GM12875 (cell line): ENCODE measurements around the gene RGL1.

Experiments used
- H3K4me3 ChIP-seq: one replicate; pipeline ENCODE4 v1.5.1; 2011; ENCODE audit warnings: low read depth, low read length, control low read depth
- CTCF ChIP-seq: IDR thresholded peaks from 2 replicates; pipeline ENCODE4 v1.5.1; 2011; ENCODE audit warnings: low read depth, mild to moderate bottlenecking, control low read depth, inconsistent platforms, low read length, moderate library complexity, borderline replicate concordance; ENCODE audit not compliant: insufficient read depth

RGL1 gene

GRCh38 chr1:183777328-183777727 is 27.6 kb upstream of the RGL1 start:
- H3K4me3 ChIP-seq: no peak overlapping the region
- no peak for TF ChIP-seq CTCF

DNA sequence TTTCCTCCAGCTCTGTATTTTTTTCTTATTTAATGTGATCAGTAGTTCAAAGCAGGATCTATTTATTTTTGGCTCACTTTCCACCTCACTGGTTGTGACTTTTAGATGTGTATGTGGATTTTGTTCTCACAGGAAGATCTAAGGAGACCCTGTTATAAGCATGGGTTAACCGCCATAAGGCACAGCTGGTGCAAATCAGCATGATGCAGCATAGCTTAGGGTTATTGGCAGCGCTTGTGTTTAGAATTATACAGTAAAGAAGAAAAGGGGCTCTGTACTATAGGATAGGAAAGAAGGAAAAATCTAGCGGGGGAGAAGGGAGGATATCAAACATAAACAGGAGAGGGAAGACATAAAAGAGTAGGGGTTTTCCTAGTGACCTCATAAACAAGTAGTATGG is 26.9 kb upstream of the RGL1 start:
- H3K4me3 ChIP-seq: no peak overlapping the region
- no peak for TF ChIP-seq CTCF

DNA sequence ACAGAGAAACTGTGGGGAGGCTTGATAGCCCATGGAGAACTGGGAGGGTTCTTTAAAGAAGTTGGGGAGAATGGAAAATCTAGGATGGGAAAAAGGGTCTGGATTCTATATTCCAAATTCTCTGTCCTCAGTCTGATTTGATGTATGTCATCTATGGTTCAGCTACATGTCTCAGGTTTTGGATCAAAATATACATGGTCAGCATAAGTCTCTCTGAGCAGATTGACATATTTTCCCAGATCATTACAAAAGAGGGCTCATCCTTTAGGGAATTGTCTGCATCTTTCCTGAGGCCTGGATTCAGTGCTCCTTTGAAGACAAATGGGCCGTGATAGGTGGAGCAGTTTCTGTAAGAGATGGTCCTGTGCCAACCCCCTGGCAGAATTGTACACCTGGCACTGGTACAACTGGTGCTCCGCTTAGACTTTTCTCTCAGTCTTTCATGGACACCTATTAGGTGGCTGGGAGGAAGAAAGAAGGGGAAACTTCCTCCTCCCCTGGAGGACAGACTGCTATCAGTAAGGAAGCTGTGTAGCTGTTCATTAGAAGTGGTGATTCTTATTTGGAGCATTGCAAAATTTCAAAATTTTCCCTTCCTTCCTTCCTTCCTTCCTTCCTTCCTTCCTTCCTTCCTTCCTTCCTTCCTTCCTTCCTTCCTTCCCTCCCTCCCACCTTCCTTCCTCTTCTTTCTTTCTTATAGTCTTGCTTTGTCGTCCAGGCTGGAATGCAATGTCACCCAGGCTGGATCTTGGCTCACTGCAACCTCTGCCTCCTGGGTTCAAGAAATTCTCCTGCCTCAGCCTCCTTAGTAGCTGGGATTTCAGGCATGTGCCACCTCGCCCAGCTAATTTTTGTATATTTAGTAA is 26.1 kb upstream of the RGL1 start:
- TF ChIP-seq CTCF: no peak
- H3K4me3 ChIP-seq: no peak overlapping the region

DNA sequence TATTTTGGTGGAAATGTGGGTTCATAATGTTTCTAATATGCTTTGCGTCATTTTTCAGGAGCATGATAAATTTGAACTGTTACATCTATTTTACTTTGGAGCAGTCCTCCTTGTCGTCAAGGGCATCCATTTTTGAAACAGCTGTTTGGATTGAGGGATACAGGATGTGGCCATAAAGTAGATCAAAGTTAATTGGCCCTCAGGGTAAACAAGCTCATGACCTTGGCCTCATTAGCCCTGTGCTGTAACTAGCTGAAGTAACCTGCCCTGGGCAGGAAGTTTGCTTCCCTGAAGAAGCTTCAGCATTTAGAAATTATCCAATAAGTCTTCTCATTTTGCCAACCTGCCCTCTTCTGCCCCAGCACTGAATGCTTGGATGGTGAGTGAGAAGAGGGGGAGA is 24.8 kb upstream of the RGL1 start:
- no peak overlapping the region for H3K4me3 ChIP-seq
- no peak for TF ChIP-seq CTCF

DNA sequence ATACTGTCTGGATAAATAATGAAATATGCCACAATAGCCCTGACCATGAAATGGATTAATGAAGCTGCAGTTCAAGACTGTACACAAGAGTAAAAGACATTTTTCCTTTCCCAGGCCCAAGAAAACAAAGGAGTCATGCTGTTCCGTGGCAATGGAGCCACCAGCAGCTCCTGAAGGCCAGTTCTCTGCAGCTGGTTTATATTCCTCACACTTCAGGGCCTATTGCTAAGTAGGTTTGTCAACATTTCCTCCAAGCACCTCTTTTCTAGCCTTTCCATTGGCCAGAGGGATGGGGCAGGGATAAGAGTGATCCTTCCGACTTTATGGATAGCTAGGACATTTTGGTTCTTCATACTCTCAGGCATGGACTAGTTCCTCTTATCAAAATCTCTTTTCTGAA is 24.2 kb upstream of the RGL1 start:
- TF ChIP-seq CTCF: no peak
- no peak overlapping the region for H3K4me3 ChIP-seq

DNA sequence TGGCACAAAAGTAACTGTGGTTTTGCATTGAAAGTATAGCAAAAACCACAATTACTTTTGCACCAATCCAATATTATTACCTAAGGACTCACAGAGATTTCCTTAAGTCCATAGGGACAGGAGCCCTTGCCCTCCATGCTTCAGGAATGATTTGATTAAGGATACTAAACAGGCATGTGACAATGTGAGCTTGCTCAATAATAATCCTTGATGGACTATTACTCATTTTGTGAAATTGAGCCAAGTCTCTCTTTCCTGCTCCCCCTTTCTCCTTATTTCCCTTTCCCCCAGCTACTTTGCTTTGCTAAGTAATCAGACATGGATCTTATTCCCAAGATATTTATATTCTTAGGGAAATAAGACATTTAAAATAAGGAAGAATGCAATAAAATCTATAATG is 21.6 kb upstream of the RGL1 start:
- TF ChIP-seq CTCF: no peak
- no peak overlapping the region for H3K4me3 ChIP-seq
